Measurements from ENCODE around the gene PTPN5.
"Not testable (repeated sequence)": the region's sequence is repeated elsewhere in the genome, so short reads cannot be mapped to it uniquely, and the experiment has no call there.

The PTPN5 gene

GRCh38 chr11:18696638-18697225, 94.9 kb downstream of the PTPN5 start:
- H3K27ac ChIP-seq, result no peak overlapping the region
- H3K27me3 ChIP-seq (ENCODE audit: insufficient read depth, low read depth, severe bottlenecking), result no peaks in the 10 kb centered on the region
- peaks cover 3% of the 10 kb centered on the region for H3K36me3 ChIP-seq
- no peaks in the 10 kb centered on the region for H3K9me3 ChIP-seq (ENCODE audit: severe bottlenecking)
- DNase-seq, result no peak
- no peak overlapping the region for H3K4me3 ChIP-seq (ENCODE audit: low read depth, low read length)
- no peak for TF ChIP-seq CTCF (IDR thresholded peaks at IDR 0.05; ENCODE audit: low read depth, low read length)

GRCh38 chr11:18692941-18693760, 98.4 kb downstream of the PTPN5 start:
- Histone ChIP-seq H3K36me3 (no peaks in the 10 kb centered on the region), H3K27me3 (ENCODE audit: insufficient read depth, low read depth, severe bottlenecking) (no peaks in the 10 kb centered on the region), H3K9me3 (ENCODE audit: severe bottlenecking) (no peaks in the 10 kb centered on the region), H3K4me3 (ENCODE audit: low read depth, low read length) (no peak overlapping the region), H3K27ac (no peak overlapping the region)
- DNase-seq, result no peak
- TF ChIP-seq CTCF (IDR thresholded peaks at IDR 0.05; ENCODE audit: low read depth, low read length), result no peak

GRCh38 chr11:18691467-18692140, 100.0 kb downstream of the PTPN5 start:
- not testable (repeated sequence) for H3K27me3 ChIP-seq (ENCODE audit: insufficient read depth, low read depth, severe bottlenecking); DNase-seq; H3K4me3 ChIP-seq (ENCODE audit: low read depth, low read length); H3K36me3 ChIP-seq; H3K27ac ChIP-seq; H3K9me3 ChIP-seq (ENCODE audit: severe bottlenecking)

GRCh38 chr11:18684267-18684666, 107.3 kb downstream of the PTPN5 start:
- TF ChIP-seq CTCF (IDR thresholded peaks at IDR 0.05; ENCODE audit: low read depth, low read length), result no peak
- H3K4me3 ChIP-seq (ENCODE audit: low read depth, low read length), result no peak overlapping the region
- H3K36me3 ChIP-seq, result no peaks in the 10 kb centered on the region
- no peaks in the 10 kb centered on the region for H3K27me3 ChIP-seq (ENCODE audit: insufficient read depth, low read depth, severe bottlenecking)
- DNase-seq, result no peak
- H3K9me3 ChIP-seq (ENCODE audit: severe bottlenecking), result no peaks in the 10 kb centered on the region
- H3K27ac ChIP-seq, result no peak overlapping the region

- no peaks in the 10 kb centered on the region for H3K36me3 ChIP-seq
- H3K27ac ChIP-seq, result no peak overlapping the region
- TF ChIP-seq CTCF (IDR thresholded peaks at IDR 0.05; ENCODE audit: low read depth, low read length), result no peak
- no peaks in the 10 kb centered on the region for H3K9me3 ChIP-seq (ENCODE audit: severe bottlenecking)
- no peak for DNase-seq
- no peaks in the 10 kb centered on the region for H3K27me3 ChIP-seq (ENCODE audit: insufficient read depth, low read depth, severe bottlenecking)
- no peak overlapping the region for H3K4me3 ChIP-seq (ENCODE audit: low read depth, low read length)
Measured at GRCh38 chr11:18682466-18682865, 109.1 kb downstream of the PTPN5 start.

- not testable (repeated sequence) for H3K36me3 ChIP-seq; H3K9me3 ChIP-seq (ENCODE audit: severe bottlenecking); DNase-seq; H3K27me3 ChIP-seq (ENCODE audit: insufficient read depth, low read depth, severe bottlenecking); H3K4me3 ChIP-seq (ENCODE audit: low read depth, low read length); H3K27ac ChIP-seq
Measured at GRCh38 chr11:18681949-18682348, 109.6 kb downstream of the PTPN5 start.
